GM10266 (cell line): Measurements from ENCODE around the gene FERD3L.

Source experiments
- DNase-seq: peaks from one replicate; pipeline ENCODE4 v3.0.0; 2012; ENCODE audit errors: extremely low spot score
- TF ChIP-seq, protein P1 (sequence below): IDR thresholded peaks from 2 replicates; pipeline ENCODE4 v1.5.1; 2012; ENCODE audit warnings: mild to moderate bottlenecking, low read depth; ENCODE audit not compliant: control insufficient read depth, insufficient read depth; ENCODE audit errors: missing control alignments

FERD3L gene

GRCh38 chr7:19146699-19147098, 1.5 kb upstream of the FERD3L start:
- TF ChIP-seq, protein P1, sequence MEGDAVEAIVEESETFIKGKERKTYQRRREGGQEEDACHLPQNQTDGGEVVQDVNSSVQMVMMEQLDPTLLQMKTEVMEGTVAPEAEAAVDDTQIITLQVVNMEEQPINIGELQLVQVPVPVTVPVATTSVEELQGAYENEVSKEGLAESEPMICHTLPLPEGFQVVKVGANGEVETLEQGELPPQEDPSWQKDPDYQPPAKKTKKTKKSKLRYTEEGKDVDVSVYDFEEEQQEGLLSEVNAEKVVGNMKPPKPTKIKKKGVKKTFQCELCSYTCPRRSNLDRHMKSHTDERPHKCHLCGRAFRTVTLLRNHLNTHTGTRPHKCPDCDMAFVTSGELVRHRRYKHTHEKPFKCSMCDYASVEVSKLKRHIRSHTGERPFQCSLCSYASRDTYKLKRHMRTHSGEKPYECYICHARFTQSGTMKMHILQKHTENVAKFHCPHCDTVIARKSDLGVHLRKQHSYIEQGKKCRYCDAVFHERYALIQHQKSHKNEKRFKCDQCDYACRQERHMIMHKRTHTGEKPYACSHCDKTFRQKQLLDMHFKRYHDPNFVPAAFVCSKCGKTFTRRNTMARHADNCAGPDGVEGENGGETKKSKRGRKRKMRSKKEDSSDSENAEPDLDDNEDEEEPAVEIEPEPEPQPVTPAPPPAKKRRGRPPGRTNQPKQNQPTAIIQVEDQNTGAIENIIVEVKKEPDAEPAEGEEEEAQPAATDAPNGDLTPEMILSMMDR = no peak
- no peak for DNase-seq

DNA sequence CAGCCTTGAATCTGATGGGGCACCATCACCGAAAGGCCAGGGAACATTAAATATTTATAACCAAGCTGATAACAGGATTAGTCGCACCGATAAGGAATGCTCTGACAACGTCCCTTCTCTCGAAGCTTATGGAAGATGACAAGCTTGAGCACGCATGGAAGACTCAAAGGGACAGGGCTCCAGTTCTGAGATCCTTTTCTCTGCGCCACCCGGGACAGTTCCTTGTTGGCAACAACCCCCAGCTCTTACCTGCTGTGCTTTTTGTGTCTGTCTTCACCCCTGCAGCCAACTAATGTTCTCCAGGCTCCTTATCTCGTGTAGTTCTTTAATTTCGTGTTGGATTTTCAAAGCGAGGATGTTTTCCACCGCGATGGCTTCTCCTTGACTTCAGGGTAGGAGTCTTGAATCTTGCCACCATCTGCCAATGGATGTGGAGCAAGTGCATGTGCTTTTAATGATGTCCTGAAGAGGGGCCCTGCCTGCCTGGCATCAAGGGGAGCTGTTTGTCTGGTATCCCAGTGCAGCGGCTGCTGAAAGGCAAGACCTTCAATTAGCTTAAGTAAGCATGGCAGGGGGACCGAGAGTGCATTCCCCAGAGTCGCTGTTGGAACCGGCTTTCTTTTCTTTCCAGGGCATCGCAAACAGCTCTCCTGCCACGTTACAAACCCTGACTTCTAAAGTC, 354 bp upstream of the FERD3L start:
- TF ChIP-seq, protein P1 = no peak
- no peak for DNase-seq

DNA sequence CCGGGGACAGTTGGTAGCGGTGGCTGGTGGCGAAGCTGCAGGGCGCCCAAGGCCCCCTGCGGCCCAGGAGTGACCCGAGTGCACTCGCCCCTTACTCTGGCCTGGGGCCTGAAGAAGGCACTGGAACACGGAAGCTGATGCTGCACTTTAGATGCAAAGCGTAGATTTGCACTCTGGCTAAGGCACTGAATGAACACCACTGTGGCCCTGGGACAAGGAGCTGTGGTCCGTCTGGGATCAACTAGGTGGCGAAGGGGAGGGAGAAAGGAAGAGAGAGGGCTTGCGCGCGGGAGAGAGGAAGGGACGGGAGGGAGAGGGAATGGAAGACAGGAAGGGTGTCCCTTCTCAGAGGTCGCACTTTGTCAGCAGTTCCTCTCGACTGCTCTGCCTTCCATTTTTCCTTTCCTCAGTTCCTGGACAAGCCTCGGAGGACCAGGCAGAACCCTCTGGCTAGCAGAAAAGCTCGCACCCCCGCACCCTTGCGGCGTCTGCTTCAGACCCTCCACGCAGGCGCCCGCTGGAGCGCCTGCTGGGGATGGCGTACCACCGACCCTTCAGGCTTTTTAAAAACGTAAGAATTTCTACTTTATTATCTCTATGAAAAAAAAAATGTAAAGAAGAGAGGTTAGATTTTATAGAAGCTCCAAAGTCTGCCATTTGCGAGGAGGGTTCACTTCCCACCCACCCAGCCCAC, 1.2 kb downstream of the FERD3L start:
- TF ChIP-seq, protein P1 = no peak
- no peak for DNase-seq

DNA sequence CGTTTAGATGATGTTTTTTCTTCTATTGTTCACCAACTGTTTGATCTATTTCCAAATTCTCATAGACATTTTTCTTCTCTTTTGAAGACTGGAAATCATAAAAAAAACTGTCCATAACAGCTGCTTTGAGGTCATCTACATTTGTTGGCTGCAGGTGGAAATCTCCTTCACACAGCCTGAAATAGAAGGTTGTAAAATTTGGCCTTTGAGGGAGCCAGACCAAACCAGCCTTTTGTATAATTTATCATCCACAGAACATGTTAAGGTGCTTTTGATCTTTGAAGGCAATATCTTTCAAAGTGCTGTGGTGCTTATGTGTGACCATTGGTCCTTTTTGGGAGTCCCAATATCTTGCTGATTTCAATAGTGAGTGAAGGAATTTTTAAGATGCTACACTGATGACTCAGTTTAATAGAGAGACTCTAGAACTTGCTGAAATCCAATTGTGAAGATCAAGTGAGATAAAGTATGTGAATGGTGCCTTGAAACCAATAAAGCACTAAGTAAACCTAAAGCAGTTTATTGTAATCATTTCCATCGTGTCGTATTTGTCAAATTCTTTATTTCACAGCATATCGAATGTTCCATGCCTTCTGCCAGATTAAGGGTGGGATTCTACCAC, 5.4 kb downstream of the FERD3L start:
- no peak for DNase-seq
- TF ChIP-seq, protein P1 = no peak

DNA sequence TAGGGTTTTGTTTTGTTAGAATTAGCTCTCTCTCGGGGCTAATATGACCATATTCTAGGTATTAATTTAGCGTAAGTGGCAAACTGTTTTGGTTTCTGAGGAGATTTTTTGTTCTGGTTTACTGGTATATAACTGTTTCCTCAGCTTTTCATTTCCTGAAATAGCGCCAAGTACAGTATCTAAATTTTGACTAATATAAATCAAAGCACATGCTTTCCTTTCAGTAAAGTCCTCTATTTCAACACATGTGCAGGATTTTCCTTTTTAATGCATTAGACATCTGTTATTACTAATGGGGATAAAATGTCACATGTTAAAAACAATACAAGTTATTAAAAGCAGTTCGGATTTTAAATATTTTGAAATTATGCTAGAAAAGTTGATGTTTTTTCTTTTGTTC, 11.3 kb downstream of the FERD3L start:
- DNase-seq = no peak
- TF ChIP-seq, protein P1 = no peak

DNA sequence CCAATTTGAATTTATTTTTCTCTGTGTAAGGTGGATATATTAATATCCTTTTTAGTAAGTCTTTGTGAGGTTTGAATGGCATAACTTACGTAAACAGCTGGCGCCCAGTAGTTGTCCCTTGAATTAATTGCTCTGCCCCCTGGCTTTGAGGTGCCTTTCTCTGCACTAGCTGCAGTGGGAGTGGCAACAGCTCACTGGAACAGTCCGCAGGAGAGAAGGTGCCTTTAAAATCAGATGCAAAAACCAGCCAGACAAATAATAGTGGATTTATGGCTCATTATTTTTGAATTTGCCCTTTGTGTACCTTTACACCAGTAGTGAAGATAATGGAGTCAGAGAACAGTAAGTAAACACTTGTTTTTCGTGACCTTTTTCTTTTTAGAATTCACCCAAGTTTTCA, 11.8 kb downstream of the FERD3L start:
- no peak for DNase-seq
- TF ChIP-seq, protein P1 = no peak

- no peak for DNase-seq
- TF ChIP-seq, protein P1 = no peak
Measured at GRCh38 chr7:19128856-19129255, 16.4 kb downstream of the FERD3L start.
